Measurements from ENCODE around the gene ITPK1.

Gene ITPK1

DNA sequence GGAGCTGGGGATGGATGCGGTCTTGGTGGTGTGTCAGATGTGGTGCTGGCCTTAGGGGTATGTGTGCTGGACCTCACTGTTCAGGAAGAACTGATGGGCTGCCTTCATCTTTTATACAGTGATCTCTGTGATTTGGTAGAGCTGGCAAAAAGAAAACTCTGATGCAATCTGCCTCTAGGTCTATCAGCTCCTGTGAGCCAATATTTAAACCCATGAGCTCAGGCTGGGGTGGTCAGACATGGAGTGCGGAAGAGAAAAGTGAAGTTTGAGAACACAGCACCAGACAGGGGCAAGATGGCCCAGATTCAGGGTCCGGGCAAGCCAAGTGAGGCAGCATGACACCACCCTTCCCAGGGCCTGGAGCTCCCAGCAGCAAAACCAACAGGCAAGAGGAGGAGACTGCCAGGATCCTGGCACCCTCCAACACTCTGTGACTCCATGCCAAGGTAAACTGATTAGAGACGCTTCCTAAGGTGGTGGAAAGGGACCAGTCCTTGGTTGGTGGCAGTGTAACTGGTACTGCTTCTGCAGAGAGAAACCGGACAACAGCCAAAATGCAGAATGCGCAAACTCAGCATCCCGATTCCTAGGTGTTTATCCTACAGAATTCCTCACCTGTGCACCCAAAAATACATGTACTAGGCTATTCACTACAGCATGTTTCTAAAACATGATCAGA lies 110.5 kb downstream of the ITPK1 start:
- DNase-seq: no peak

DNA sequence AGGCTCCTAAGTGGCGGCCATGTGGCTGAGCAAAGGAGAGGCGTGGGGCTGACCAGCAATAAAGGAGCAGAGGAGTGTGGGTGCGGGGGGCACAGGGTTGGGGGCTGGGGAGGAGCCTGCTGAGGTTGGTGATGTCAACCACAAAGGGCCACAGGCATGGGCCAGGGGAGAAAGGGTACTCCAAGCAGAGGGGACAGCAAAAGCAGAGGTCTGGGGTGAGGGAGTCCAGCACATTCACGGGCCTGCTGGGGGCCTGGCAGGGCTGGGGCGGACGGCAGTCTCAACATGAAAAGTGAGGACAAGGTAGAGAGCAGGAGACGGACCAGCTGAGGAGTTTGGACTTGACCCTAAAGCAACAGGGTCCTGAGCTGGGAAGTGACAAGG lies 111.0 kb downstream of the ITPK1 start:
- DNase-seq: no peak

DNA sequence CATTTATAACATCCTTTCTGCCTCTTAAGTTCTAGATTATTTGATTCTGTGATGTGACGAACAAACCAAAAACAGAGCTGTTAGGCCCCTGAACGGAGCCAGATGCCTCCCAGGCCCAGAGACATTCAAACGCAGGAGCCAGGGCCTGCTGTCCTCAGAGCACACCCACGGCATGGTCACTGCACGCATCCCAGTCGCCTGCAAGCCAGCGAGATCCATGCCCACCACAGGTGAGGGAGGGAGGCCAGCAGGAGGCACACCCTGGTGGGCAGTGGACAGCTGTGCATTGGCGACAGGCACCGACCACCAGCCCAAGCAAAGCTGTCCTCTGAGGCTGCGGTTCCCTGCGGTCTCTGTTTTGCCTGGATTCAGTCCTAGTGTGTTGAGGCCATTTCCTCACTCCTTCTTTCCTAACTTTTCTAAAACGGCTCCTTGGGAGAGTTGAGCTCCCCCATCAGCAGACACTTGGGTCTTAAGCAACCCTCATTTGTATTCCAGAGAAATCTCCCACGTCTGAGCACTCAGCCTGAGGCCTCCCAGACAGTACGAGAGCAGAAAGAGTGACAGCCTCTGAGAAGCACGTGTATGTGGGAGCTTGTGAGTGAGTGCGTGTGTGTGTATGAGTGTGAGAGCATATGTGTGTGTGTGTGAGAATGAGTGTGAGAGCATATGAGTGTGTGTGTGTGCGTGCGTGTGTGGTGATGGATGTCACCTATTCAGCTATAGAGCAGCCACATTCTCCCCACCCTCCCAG lies 111.6 kb downstream of the ITPK1 start:
- DNase-seq: no peak

DNA sequence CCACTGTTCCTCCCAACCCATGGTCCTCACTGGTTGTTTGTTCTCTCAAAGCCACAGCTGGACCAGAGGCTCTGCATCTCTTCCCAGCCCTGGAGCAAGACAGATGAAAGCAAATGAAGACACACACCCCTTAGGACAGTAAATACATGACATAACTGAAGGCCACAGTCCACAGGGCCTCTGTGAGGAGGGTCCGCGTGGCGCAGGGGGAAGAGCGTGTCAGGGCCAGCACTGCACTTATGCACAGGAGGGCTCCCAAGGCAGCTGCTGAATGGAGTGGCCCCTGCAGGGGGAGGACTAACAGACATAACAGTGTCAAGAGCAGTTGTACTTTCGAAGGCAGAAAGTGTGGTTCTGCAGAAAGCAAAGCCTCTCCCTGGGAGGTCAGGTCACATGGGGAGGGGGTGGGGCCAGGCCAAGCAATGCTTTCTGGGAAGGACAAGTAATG lies 112.8 kb downstream of the ITPK1 start:
- no peak for DNase-seq

DNA sequence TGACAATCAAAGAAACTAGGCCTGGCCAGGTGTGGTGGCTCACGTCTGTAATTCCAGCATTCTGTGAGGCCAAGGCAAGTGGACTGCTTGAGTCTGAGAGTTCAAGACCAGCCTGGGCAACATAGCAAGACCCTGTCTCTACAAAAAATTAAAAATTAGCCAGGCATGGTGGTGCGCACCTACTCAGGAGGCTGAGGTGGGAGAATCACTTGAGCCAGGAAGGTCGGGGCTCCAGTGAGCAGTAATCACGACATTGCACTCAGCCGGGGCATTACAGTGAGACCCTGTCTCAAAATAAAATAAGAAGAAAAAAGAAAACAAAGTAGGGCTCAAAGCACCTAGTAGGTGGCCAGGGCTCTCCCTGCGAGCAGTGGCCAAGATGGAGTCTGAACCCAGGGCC lies 113.7 kb downstream of the ITPK1 start:
- no peak for DNase-seq

DNA sequence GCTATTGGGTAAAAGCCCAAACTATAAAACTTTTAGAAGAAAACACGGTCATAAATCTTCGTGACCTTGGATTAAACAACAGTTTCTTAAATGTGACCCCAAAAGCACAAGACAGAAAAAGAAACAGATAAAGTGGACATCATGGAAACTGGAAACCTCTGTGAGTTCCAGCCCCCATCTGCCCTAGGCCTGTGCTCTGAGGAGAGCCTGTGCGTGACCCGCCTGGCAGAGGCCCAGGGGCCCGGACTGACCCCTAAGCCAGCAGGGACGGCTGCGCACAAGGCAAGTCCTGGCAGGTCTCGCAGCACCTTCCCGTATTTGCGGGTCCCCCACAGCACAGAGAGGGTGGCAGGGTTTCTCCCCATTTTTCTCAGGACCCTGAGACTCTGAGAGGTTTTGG lies 116.8 kb downstream of the ITPK1 start:
- no peak for DNase-seq

DNA sequence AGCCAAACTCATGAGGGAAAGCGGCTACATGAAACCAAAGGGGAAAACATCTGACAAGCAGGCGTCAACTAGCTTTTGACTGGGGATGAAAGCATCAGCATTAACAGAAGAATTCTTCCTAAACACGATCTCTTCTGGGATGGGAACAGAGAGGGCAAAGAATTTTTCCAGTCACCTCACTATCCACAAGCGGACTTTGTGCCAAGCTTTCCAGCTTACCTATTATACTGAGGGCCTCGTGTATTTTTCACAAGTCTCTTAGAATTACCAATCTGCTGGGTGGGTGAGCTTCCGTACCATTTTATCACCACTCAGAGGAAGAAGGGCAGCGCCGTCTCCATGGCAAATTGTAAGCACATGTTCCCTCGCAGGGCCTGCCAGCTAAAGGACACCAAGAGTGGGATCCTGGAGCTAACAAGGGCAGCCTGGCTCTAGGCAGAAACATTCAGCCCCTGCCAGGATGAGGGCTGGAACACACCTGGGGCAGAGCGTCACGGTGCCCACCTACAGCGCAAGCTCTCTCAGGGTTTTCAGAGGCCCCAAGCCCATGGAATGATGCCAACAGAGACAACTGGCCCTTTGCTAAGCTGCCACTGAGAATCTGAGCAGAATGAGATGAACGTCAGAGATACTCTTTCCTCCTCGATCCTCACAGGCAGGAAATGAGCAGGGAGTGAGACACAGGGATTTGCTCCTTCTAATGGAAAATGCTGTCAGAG lies 118.2 kb downstream of the ITPK1 start:
- DNase-seq: no peak

DNA sequence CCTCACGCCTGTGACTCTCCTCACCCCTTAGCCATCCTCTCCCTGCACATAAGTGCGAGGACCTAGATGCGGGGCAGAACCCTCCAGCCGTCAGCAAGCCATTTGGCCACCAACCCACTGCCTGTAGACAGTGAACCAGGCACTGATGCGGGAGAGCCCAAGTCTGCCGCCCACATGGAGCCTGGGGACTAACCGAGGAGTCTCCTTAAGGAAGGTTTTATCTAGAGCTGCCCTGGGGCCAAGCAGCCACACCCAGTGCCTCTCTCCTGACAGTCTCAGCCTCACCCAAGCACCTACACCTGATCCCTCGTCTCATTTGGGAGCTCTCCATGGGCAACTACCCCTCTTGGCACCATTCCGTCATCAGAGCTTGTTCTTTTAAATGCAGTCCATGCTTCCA lies 120.1 kb downstream of the ITPK1 start:
- no peak for DNase-seq

DNA sequence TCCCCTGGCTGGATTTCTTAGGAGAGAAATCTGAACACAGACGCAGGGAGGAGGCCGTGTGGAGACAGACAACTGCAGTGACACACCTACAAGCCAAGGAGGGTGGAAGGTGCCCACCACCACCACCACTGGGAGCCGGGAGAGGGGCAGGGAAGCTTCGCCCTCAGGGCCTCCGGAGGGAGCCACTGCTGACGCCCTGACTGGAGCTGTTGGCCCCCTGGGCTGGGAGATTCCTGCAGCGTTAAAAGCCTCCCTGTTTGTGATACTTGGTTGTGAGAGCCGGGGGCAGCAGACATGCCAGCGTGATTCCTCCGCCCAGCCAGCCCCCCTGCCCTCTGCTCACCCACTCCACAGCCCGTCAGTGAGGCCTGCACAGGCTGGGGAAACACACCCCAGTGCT lies 120.8 kb downstream of the ITPK1 start:
- no peak for DNase-seq

DNA sequence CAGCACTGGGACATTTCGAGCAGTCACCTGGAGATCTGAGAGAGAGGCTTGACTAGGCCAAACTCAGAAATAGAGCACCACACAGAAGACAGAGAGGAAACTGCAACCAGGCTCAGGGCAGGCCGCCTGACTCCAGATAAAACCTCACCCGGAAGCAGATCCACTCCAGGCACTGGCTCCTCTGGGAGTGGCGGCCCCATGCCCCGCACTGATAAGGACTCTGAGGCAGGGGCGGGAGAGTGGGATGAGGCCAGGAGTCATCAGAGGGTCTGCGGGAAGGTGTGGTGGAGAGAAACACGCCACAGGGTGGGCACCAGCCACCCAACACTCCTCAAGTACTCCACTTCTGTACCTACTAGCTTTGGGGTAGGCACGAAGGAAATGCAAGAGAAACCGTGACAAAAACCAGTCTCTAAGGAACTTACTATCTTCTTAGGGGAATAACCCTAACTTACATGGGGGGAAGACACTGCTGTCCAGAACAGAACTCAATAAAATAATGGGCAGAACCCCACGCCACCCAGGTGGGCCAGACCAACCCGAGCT lies 121.5 kb downstream of the ITPK1 start:
- no peak for DNase-seq

DNA sequence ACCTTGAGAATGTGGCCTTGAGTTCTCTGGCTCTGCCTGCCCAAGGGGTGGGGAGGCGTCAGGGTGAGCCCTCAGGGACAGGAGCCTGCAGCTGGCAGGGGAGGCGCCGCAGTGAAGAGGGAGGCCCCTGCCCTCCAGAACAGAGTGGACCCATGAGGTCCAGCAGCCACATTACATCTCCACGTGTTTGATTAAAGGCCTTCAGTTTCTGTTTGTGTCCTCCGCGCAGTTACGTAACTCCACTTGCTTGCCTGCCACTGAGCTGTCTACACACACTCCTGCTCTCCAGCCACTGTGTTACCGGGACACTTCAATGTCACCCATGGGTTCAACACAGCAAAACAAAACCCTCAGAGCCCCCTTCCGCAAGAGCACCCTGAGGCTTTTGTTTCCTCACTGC lies 122.4 kb downstream of the ITPK1 start:
- DNase-seq: no peak

DNA sequence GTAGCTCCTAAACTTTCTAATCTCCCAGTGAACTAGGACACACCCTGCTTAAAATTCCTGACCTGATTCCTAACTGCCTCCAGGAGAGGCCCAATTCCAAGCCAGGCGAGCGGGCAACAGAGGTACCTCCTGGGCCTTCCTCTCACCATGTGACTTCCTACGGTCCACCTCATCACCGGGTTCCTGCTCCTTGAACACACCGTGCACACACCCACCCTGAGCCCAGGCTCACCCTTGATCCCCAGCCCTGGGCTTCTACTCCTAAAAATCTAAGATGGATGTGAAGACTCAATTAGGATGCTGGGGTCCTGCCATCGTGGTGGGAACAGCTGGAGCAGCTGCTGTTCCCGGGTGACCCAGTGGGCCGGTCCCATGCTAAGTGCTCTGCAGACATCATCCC lies 124.2 kb downstream of the ITPK1 start:
- DNase-seq: no peak

DNA sequence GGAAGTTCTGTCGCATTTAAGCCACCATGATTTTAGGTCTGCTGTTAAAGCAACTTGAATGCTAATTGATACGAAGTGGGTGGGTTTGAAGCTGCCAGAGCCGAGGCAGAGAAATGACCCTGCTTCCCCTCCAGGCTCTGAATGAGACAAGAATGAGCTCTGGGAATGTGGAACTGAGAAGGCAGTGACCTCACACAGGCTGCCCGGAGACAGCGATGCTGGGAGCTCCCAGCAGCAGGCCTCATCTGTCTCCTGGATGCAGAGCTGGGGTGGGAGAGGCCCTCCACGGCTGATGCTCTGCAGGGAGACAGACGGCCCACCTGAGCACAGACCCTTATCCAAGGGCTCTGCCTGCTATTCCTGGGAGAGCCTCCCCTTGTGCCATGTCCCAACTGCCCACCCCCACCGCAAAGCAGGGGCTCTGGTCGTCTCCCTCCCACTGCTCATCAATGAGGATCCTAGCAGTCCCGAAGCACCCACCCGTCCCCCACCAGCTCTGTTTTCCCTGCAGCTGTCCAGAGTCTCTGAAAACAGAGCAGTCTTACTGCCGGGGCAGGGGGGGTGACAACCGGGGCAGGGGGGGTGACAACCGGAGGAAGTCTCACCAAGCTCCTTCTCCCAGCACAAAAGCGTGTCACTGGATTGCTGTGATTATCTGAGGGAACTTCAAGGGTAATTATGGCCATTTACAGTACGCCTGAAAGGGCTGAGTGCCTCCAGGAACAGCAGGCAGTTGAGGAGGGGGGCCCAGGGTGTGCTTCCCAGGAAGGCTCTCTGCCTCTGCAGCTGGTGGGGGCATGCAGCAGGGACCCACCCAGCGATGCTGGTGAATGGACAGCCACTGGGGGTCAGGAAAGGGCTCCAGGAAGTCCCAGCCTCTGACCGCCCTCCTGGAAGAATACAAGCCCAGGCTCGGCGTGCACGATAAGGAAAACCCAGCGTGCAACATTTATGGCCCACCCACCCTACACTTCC lies 125.0 kb downstream of the ITPK1 start:
- DNase-seq: no peak

DNA sequence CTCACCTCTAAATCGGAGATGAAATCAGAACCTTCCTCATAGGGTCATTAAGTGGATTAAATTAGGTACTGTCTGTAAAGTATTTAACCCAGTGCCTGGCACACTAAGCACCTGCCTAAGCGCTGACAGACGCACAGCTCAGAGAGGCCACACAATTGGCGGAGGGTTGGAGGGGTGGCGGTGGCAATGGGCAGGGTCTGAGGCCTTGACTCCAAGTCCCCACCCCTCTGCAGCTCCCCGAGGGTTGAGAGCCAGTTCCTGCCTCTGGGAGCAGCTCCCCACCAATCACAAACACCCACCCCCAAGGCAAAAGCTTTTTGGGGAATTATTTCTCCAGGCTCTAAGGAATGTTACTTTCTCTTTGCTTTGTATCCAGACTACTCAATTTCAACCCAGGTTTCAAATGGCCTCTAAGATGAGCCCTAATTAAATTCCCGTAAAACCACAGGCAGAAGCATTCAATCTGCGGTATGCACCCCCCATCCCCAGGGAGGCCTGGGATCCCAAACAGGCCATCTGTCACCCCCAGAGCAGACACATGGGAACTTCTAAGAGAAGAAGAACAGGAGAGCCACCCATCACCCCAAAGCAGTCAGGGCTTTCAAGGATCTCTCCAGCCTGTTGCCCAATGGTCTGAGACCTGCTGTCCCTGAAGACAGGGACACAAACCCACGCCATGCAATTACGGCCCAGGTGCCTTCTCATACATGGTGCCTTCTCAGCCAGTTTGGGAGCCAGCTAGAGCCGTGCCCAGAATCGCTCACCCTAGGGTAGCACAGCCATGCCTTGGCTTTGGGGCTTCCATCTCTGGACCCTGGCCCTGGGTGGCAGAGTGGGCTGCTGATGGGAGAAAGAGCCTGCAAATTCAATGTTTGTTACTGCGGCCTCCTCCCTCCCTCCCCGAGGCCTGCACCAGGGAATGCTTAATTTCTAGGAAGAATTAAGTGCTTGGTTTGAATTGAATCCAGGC lies 126.7 kb downstream of the ITPK1 start:
- no peak for DNase-seq

DNA sequence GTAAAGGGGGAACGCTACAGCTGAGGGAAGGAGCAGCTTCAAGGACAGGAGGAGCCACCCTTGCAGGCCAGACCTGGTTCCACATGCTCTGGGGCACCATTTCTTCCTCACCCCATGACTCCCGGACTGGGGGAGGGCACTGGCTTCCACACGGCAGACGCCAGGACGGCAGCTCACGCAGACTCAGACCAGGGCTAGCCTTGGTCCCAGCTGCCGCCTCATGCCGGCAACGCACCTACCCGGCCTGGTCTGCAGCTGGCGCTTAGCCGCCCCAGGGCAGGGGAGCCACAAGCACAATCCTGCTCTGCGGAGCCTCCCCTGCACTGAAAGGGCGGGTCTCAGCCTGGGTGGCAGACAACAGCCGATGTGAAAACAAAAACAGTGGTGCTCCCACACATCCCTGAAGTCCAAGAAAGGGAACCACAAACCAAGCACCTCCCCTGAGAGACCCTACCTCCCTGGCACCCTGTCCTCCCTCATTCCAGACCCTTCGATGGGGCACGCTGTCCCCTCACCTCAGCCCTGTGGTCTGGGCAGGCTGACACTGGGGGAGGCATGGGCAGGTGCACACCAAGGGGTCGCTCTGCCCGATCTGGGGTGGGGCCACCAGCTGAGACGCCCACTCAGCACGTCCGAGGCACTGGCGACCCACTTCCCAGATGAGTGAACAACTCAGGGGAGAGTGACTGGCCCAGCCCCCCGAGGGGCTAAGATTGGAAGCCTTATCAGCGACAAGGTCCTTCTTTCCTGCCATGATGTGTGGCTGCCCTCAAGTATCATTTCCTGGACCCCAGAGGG lies 127.8 kb downstream of the ITPK1 start:
- no peak for DNase-seq

DNA sequence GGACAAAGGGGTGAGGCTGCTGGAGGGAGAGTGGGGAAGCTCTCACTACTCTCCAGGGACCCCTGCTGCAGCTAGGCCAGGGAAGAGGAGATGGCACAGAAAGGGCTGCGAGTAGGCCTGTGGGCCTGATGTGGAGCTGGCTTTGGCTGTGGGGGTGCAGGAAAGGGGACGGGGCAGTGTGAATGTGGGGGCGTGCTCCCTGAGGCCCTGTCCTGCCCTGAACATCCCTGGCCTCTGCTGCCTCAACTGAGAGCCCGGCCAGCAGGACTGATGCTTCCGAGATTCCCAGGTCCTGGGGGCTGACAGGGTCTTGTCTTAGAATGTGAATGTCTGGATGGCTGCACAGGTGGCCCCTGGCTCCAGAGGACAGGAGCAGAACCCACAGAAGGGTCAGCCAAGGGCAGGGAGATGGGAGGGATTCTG lies 128.6 kb downstream of the ITPK1 start:
- DNase-seq: no peak

DNA sequence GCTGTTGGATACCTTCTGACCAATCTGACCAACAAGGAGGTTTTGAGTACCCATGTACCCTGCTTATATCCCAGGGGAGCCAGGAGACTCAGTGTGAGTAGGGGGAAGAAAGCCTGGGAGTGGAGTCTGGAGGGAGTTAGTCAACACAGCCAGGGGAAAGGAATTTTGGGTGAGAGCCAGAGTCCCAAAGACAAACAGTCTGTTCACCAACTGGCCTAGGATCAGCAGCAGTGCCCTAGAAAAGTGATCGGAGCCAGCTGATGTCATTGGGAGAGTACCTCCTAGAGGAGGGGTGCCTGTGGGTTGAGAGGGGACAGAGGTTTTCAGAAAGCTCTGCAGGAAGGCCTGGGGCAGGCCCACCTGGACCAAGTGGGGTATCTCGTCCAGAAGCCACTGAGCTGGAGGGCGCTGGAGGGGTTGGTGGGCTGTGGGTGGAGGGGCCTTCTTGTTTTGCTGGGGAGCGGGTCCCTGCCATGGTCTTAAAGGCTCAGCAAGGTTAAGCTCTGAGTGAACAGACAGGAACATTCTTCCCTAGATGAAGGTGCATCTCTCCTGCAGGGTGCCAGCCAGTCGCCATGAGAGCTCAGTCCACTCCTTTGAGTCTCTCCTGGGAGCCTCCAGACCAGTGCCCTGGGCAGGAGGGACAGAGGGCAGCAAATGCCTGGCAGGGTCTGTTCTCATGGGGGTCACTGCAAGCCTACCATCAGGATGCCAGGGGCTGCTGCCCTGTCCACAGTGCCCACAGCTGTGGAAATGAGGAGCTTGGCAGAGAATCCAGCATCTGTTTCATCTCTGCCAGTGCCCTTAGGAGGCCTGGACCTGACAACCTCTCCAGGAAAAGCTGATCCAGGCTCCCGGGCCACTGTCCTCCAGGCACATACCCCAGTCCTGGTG lies 129.2 kb downstream of the ITPK1 start:
- DNase-seq: no peak

DNA sequence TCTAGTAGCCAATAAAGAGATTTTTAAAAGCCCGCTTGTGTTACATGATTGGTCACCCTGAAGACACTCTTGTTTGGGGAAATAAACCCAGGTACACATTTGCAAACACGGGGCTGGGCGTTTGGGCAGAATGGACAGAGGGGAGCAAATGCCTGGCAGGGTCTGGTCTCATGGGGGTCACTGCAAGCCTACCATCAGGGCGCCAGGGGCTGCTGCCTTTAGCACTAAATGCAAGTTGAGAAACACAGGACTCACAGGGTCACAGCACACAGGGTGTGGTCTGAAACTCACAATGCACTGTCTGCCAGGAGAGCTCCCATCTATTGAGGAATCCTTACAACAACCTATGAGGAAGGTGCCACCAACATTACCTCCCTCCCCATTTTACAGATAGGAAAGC lies 130.2 kb downstream of the ITPK1 start:
- no peak for DNase-seq

DNA sequence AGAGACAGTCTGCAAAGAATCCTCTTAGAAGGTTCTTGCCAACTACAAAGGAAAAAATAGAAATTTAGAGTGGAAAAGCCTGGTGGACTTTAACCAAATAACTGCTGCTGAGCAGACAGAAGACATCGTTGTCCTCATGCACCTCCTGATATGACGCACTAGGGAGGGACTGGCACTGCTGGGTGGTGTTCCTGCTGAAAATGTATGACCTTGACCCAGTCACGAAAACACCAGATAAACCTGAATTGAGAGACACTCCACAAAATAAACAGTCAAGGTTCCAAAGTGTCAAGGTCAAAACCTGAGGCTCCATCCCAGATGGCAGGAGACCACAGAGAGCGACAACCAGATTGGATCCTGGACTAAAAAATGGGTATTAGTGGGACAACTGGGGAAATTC lies 130.8 kb downstream of the ITPK1 start:
- DNase-seq: no peak

Data from activated CD4-positive, alpha-beta T cell treated with anti-CD3 and anti-CD28 coated beads, Interleukin-2, Interleukin-6, amounts not matched to agents 100 ng/mL and 50 ng/mL, durations not matched to agents 16 hours and 8 hours (primary cell).